ENCODE data around the gene HHEX. TPM values are rescaled to one million over a fixed set of nuclear protein-coding genes. Genes with fewer than 3 reads are reported as not detected.
"Not testable (repeated sequence)": the region's sequence is repeated elsewhere in the genome, so short reads cannot be mapped to it uniquely, and the experiment has no call there.

HHEX gene
- total RNA-seq, 1 donor from 2014 or later = 6.1 TPM

DNA sequence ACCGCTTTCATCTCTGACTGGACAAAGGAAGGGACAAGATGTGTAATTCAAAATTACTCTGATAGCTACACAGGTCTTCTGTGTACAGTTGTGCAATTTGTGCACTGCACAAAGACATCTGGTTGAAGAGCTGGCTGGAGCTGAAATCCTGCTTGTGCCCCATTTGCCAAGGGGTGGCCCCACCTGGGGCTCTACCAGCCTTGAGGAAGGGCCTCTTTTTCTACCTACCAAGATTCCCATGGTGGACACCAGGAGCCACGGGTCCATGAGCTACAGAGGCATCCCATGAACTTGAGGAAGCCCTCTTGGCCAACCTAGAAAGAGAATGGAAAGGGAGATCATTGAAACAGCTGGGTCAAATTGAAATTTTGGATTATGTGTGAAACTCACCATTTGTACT lies 43.2 kb downstream of the HHEX start:
- TF ChIP-seq POLR2A (IDR thresholded peaks at IDR 0.05) = no peak
- TF ChIP-seq, protein P1, sequence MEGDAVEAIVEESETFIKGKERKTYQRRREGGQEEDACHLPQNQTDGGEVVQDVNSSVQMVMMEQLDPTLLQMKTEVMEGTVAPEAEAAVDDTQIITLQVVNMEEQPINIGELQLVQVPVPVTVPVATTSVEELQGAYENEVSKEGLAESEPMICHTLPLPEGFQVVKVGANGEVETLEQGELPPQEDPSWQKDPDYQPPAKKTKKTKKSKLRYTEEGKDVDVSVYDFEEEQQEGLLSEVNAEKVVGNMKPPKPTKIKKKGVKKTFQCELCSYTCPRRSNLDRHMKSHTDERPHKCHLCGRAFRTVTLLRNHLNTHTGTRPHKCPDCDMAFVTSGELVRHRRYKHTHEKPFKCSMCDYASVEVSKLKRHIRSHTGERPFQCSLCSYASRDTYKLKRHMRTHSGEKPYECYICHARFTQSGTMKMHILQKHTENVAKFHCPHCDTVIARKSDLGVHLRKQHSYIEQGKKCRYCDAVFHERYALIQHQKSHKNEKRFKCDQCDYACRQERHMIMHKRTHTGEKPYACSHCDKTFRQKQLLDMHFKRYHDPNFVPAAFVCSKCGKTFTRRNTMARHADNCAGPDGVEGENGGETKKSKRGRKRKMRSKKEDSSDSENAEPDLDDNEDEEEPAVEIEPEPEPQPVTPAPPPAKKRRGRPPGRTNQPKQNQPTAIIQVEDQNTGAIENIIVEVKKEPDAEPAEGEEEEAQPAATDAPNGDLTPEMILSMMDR (IDR thresholded peaks at IDR 0.05) = no peak
- TF ChIP-seq POLR2AphosphoS5 (IDR thresholded peaks at IDR 0.05; ENCODE audit: insufficient read depth in 1 of 2, low read depth in 1 of 2) = no peak
- H3K4me1 ChIP-seq = no peaks in the 10 kb centered on the region
- H3K27ac ChIP-seq = no peak overlapping the region
- H3K4me3 ChIP-seq = no peak overlapping the region
- intact Hi-C loops (cut with DNase I) = no loop called here
- H3K9me3 ChIP-seq = no peaks in the 10 kb centered on the region
- DNase-seq (ENCODE audit: extremely low spot score in 2 of 2) = no peak
- no peaks in the 10 kb centered on the region for H3K36me3 ChIP-seq
- H3K27me3 ChIP-seq = no peaks in the 10 kb centered on the region

DNA sequence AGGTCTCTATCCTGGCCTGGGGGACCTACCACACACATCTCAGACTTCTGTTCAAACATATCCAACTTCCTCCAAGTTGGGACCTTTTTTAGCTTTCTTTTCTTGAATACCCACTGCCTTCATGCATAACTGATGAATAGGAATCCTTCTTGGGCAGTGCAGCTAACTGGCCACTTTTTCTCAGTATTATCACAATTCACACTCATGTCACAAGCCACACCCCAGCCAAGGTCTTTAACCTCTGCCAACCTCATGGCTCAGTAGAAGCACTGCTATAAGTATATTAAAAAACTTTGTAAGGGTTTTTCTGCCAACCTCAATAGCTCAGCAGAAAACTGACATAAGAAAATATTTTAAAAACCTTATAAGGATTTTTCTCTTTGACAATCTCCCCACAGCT lies 44.5 kb downstream of the HHEX start:
- intact Hi-C loops (cut with DNase I) = no loop called here
- Histone ChIP-seq H3K36me3 (no peaks in the 10 kb centered on the region), H3K9me3 (no peaks in the 10 kb centered on the region), H3K4me3 (no peak overlapping the region), H3K4me1 (no peaks in the 10 kb centered on the region), H3K27me3 (no peaks in the 10 kb centered on the region), H3K27ac (no peak overlapping the region)
- DNase-seq (ENCODE audit: extremely low spot score in 2 of 2) = no peak
- TF ChIP-seq POLR2A (IDR thresholded peaks at IDR 0.05) (no peak), POLR2AphosphoS5 (IDR thresholded peaks at IDR 0.05; ENCODE audit: insufficient read depth in 1 of 2, low read depth in 1 of 2) (no peak)
- TF ChIP-seq, protein P1 (IDR thresholded peaks at IDR 0.05) = no peak

DNA sequence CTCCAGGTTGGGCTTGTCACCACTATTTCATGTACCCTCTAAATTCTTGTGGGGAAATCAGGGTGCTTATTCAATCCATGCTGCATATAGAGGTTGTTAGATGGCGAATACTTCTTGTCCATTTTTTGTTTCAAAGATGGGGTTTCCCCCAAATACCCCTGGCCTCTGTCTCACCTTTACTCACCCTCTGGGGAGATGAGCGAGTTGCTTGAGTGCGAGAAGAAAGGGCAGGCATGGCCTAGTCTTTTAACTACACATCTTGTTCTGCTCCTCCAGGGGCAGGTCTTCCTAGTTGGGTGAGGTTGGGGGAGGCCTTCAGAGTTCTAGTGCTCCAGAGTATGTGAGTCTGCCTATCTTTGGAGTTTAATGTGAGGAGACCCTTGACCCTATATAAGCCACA lies 46.2 kb downstream of the HHEX start:
- Histone ChIP-seq H3K9me3 (no peaks in the 10 kb centered on the region), H3K27ac (no peak overlapping the region), H3K36me3 (no peaks in the 10 kb centered on the region), H3K4me3 (no peak overlapping the region), H3K4me1 (no peaks in the 10 kb centered on the region), H3K27me3 (no peaks in the 10 kb centered on the region)
- DNase-seq (ENCODE audit: extremely low spot score in 2 of 2) = no peak
- TF ChIP-seq, protein P1 (IDR thresholded peaks at IDR 0.05) = no peak
- TF ChIP-seq POLR2A (IDR thresholded peaks at IDR 0.05) = no peak
- no peak for TF ChIP-seq POLR2AphosphoS5 (IDR thresholded peaks at IDR 0.05; ENCODE audit: insufficient read depth in 1 of 2, low read depth in 1 of 2)
- intact Hi-C loops (cut with DNase I) = no loop called here

DNA sequence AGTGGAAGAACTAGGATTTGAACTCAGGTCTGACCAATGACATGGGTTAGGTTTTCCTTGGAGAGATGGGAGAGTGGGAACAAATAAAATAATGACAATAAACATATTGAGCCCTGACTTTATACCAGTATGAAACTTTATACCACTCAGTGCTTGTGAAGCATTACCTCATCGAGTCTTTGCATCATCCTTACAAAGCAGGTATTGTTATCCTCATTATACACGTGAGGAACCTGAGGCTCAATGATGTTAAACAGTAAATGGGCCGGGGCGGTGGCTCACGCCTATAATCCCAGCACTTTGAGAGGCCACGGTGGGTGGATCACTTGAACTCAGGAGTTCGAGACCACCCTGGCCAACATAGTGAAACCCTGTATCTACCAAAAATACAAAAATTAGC lies 47.7 kb downstream of the HHEX start:
- H3K27me3 ChIP-seq = no peaks in the 10 kb centered on the region
- no peak overlapping the region for H3K27ac ChIP-seq
- intact Hi-C loops (cut with DNase I) = no loop called here
- H3K4me3 ChIP-seq = no peak overlapping the region
- no peak for TF ChIP-seq POLR2AphosphoS5 (IDR thresholded peaks at IDR 0.05; ENCODE audit: insufficient read depth in 1 of 2, low read depth in 1 of 2)
- TF ChIP-seq, protein P1 (IDR thresholded peaks at IDR 0.05) = no peak
- no peak for TF ChIP-seq POLR2A (IDR thresholded peaks at IDR 0.05)
- no peaks in the 10 kb centered on the region for H3K36me3 ChIP-seq
- H3K9me3 ChIP-seq = no peaks in the 10 kb centered on the region
- no peak for DNase-seq (ENCODE audit: extremely low spot score in 2 of 2)
- no peaks in the 10 kb centered on the region for H3K4me1 ChIP-seq

DNA sequence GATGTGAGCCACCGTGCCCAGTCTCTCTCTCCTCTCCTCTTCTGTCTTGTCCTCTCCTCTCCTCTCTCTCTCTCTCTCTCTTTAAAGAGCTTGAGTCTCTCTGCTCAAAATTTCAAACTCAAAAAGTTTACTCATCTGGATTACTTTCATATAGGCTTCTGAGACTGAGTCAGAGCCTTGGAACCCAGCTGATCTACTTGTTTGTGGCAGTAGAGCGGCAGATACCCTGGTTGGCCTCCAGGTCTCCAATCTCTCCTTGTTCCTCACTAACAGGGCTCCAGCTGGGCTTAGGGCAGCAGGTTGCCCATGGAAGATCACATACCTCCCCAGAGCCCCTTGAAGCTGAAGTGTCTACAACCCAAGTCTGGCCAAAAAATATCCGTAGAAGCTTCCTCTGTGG lies 51.0 kb downstream of the HHEX start:
- no peak overlapping the region for H3K4me3 ChIP-seq
- intact Hi-C loops (cut with DNase I) = no loop called here
- no peak for DNase-seq (ENCODE audit: extremely low spot score in 2 of 2)

DNA sequence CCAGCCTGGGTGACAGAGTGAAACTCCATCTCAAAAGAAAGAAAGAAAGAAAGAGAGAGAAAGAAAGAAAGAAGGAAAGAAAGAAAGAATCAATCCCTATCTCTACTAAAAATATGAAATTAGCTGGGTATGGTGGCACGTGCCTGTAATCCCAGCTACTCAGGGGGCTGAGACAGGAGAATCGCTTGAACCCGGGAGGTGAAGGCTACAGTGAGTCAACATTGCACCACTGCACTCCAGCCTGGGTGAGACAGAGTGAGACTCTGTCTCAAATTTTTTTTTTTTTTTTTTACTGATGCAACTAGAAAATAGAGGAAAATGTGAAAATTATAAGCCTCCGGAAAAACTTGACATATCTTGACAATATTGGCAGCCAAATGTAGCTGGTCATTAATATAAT lies 52.0 kb downstream of the HHEX start:
- DNase-seq (ENCODE audit: extremely low spot score in 2 of 2); H3K4me3 ChIP-seq; H3K9me3 ChIP-seq; H3K27me3 ChIP-seq; intact Hi-C loops (cut with DNase I); H3K36me3 ChIP-seq; H3K4me1 ChIP-seq; H3K27ac ChIP-seq: not testable (repeated sequence)

More for the DNA sequence above, 51.0 kb downstream of the HHEX start:
- H3K4me1 ChIP-seq = no peaks in the 10 kb centered on the region
- H3K9me3 ChIP-seq = no peaks in the 10 kb centered on the region
- H3K36me3 ChIP-seq = no peaks in the 10 kb centered on the region
- TF ChIP-seq, protein P1 (IDR thresholded peaks at IDR 0.05) = no peak
- TF ChIP-seq POLR2A (IDR thresholded peaks at IDR 0.05) = no peak
- TF ChIP-seq POLR2AphosphoS5 (IDR thresholded peaks at IDR 0.05; ENCODE audit: insufficient read depth in 1 of 2, low read depth in 1 of 2) = no peak
- no peaks in the 10 kb centered on the region for H3K27me3 ChIP-seq
- no peak overlapping the region for H3K27ac ChIP-seq
